AG09319 (cell line): ENCODE results near the gene LCMT1.

Source experiments
- DNase-seq: peaks from one replicate; pipeline ENCODE4 v3.0.0-alpha.2; 2010; ENCODE audit warnings: low read depth; ENCODE audit errors: extremely low read depth
- TF ChIP-seq, protein P1 (sequence below): IDR thresholded peaks from 2 replicates; pipeline ENCODE4 v1.5.1; 2011; ENCODE audit warnings: low read depth, mild to moderate bottlenecking, inconsistent platforms, low read length, moderate library complexity

The LCMT1 gene

DNA sequence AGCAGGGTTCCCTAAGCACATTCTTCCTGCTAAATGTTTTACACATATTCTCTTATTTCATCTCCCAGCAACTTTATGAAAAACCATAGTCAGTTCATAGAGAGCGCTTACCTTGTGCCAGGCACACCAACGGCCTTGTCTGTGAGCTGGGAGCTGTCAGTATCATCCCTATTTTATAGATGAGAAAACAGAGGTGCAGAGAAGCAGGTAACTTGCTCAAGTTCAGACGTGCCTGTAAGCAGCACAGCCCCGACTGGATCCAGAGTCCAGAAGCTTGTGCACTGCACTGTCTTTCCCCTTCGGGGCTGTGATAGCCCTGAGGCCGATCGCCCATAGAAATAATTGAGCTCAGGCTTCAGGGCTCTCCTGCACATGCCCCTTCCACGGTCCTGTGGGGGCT lies 111.4 kb downstream of the LCMT1 start:
- TF ChIP-seq, protein P1, sequence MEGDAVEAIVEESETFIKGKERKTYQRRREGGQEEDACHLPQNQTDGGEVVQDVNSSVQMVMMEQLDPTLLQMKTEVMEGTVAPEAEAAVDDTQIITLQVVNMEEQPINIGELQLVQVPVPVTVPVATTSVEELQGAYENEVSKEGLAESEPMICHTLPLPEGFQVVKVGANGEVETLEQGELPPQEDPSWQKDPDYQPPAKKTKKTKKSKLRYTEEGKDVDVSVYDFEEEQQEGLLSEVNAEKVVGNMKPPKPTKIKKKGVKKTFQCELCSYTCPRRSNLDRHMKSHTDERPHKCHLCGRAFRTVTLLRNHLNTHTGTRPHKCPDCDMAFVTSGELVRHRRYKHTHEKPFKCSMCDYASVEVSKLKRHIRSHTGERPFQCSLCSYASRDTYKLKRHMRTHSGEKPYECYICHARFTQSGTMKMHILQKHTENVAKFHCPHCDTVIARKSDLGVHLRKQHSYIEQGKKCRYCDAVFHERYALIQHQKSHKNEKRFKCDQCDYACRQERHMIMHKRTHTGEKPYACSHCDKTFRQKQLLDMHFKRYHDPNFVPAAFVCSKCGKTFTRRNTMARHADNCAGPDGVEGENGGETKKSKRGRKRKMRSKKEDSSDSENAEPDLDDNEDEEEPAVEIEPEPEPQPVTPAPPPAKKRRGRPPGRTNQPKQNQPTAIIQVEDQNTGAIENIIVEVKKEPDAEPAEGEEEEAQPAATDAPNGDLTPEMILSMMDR, result no peak
- DNase-seq, result no peak

GRCh38 chr16:25223964-25224363 lies 112.4 kb downstream of the LCMT1 start:
- DNase-seq, result no peak
- TF ChIP-seq, protein P1, result no peak

DNA sequence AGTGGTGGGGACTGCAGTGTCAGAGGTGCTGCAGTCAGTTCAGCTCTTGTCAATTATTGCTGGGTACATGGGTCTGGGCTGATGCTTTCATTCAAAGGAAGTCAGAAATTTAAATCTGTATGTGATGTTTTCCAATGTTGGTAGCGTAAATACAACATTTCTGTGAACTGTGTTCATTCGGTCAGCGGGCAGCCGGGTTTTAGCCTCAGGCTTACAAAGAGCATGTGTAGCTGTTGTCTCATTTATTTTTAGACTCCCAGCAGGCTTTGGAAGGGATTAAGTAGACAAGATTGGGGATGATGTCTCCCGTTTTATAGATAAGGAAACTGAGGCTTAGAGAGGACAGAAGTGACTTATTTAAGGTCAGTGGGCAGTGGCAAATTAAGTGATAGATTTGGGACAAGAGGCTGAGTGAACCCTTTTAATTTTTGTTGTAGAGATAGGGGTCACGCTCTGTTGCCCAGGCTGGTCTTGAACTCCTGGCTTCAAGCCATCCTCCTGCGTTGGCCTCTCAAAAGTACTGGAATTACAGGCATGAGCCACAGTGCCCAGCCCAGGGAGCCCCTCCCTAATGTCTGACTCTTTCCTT lies 113.3 kb downstream of the LCMT1 start:
- no peak for DNase-seq
- TF ChIP-seq, protein P1, result no peak
